ENCODE measurements around the gene RPA4.
"Not testable (repeated sequence)": the region's sequence is repeated elsewhere in the genome, so short reads cannot be mapped to it uniquely, and the experiment has no call there.

The RPA4 gene

GRCh38 chrX:96883608-96884007 is at the start of gene RPA4:
Gene RPA4 (plus strand): TSS chrX:96883908. CDS start chrX:96884311, 403 bp downstream.
- DNase-seq = no peak

GRCh38 chrX:96834137-96834536 is 49.6 kb upstream of the RPA4 start:
- DNase-seq = no peak

GRCh38 chrX:96835660-96836289 is 47.9 kb upstream of the RPA4 start:
- DNase-seq = no peak

GRCh38 chrX:96837808-96838207 is 45.9 kb upstream of the RPA4 start:
- no peak for DNase-seq

- no peak for DNase-seq
Measured at GRCh38 chrX:96838537-96838936, 45.2 kb upstream of the RPA4 start.

- DNase-seq = no peak
Measured at GRCh38 chrX:96841325-96841724, 42.4 kb upstream of the RPA4 start.

- not testable (repeated sequence) for DNase-seq
Measured at GRCh38 chrX:96841866-96842265, 41.8 kb upstream of the RPA4 start.

- no peak for DNase-seq
Measured at GRCh38 chrX:96843566-96843965, 40.1 kb upstream of the RPA4 start.

- no peak for DNase-seq
Measured at GRCh38 chrX:96846841-96847240, 36.9 kb upstream of the RPA4 start.

GRCh38 chrX:96859422-96859821 is 24.3 kb upstream of the RPA4 start:
- not testable (repeated sequence) for DNase-seq

GRCh38 chrX:96861218-96861617 is 22.5 kb upstream of the RPA4 start:
- DNase-seq = no peak

GRCh38 chrX:96861661-96862060 is 22.0 kb upstream of the RPA4 start:
- no peak for DNase-seq

- no peak for DNase-seq
Measured at GRCh38 chrX:96884027-96884426, 319 bp downstream of the RPA4 start.

GRCh38 chrX:96889726-96890125 is 6.0 kb downstream of the RPA4 start:
- DNase-seq = no peak

GRCh38 chrX:96906741-96907140 is 23.0 kb downstream of the RPA4 start:
- DNase-seq = no peak

- no peak for DNase-seq
Measured at GRCh38 chrX:96907516-96908272, 24.0 kb downstream of the RPA4 start.

GRCh38 chrX:96909291-96909690 is 25.6 kb downstream of the RPA4 start:
- no peak for DNase-seq

GRCh38 chrX:96918864-96919263 is 35.2 kb downstream of the RPA4 start:
- no peak for DNase-seq

- DNase-seq = no peak
Measured at GRCh38 chrX:96919672-96920071, 36.0 kb downstream of the RPA4 start.

- DNase-seq = no peak
Measured at GRCh38 chrX:96924581-96924980, 40.9 kb downstream of the RPA4 start.

GRCh38 chrX:96929036-96929435 is 45.3 kb downstream of the RPA4 start:
- DNase-seq = no peak

All from NCI-H1417 treated with DMSO at 0.1 percent for 48 hours (cell line).